ENCODE data around the gene TEX2. TPM values are rescaled to one million over a fixed set of nuclear protein-coding genes. Genes with fewer than 3 reads are reported as not detected.

TEX2 gene
- total RNA-seq, 1 experiment from 2014 or later = 27.9 TPM

DNA sequence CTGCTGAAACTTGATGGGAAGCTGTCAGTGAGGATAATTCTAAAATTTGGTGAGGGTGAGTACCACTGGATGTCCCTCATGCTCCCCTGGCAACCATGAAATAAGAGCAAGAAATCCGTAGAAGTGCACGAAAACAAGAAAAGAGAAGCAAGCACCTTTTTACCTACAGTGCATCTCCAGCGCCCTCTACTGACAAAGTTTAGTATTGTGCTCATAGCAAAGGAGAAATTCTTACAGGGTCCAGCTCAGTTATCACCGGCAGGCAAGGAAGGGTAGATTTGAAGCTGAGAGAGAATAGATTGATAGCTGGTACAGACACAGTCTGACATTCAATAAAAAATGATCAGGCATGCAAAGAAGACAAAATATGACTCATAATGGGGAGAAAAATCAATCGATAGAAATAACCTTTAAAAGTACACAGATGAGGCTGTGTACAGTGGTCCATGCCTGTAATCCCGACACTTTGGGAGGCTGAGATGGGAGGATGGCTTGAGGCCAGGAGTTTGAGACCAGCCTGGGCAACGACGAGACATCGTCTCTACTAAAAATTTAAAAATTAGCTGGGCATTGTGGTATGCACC, 28.3 kb upstream of the TEX2 start:
- H3K4me3 ChIP-seq = no peak overlapping the region
- H3K4me1 ChIP-seq (replicated peaks; ENCODE audit: insufficient read depth) = no peaks in the 10 kb centered on the region
- no peak overlapping the region for H3K27ac ChIP-seq
- H3K9me2 ChIP-seq (ENCODE audit: insufficient read depth) = no peaks in the 10 kb centered on the region
- intact Hi-C loops (cut with micrococcal nuclease; ENCODE audit: unreplicated experiment) = no loop called here
- H3K9me3 ChIP-seq (ENCODE audit: insufficient read depth, low read depth) = peaks cover 6% of the 10 kb centered on the region; the same call in 1 of the 2 replicates
- no peaks in the 10 kb centered on the region for H3F3A ChIP-seq (ENCODE audit: insufficient read depth, low read depth)
- ChIA-PET POLR2A (ENCODE audit: unreplicated experiment) (no interaction called here), CTCF (interaction anchor here (0.6 to 1.5 kb wide), 3 partner anchors 143 to 261 kb away, joined by 3 to 5 read pairs (median 4); no protein-coding TSS in a partner anchor)
- BruUV-seq (replicated peaks) = no TSS peak
- peak in 1 of 2 experiments; percentile 6 for DNase-seq
- no peaks in the 10 kb centered on the region for H3K27me3 ChIP-seq (ENCODE audit: insufficient read depth, low read depth)
- TF ChIP-seq, protein P1, sequence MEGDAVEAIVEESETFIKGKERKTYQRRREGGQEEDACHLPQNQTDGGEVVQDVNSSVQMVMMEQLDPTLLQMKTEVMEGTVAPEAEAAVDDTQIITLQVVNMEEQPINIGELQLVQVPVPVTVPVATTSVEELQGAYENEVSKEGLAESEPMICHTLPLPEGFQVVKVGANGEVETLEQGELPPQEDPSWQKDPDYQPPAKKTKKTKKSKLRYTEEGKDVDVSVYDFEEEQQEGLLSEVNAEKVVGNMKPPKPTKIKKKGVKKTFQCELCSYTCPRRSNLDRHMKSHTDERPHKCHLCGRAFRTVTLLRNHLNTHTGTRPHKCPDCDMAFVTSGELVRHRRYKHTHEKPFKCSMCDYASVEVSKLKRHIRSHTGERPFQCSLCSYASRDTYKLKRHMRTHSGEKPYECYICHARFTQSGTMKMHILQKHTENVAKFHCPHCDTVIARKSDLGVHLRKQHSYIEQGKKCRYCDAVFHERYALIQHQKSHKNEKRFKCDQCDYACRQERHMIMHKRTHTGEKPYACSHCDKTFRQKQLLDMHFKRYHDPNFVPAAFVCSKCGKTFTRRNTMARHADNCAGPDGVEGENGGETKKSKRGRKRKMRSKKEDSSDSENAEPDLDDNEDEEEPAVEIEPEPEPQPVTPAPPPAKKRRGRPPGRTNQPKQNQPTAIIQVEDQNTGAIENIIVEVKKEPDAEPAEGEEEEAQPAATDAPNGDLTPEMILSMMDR (conservative IDR thresholded peaks at IDR 0.05) = peak; percentile 71
- no peak for TF ChIP-seq EZH2 (IDR thresholded peaks at IDR 0.05; ENCODE audit: low read depth)
- H3K79me2 ChIP-seq (ENCODE audit: low read depth) = no peaks in the 10 kb centered on the region
- no peak overlapping the region for H3K4me2 ChIP-seq
- no peaks in the 10 kb centered on the region for H4K20me1 ChIP-seq (ENCODE audit: insufficient read depth)
- H3K36me3 ChIP-seq (ENCODE audit: low read depth) = no peaks in the 10 kb centered on the region
- H2AFZ ChIP-seq = no peak overlapping the region

DNA sequence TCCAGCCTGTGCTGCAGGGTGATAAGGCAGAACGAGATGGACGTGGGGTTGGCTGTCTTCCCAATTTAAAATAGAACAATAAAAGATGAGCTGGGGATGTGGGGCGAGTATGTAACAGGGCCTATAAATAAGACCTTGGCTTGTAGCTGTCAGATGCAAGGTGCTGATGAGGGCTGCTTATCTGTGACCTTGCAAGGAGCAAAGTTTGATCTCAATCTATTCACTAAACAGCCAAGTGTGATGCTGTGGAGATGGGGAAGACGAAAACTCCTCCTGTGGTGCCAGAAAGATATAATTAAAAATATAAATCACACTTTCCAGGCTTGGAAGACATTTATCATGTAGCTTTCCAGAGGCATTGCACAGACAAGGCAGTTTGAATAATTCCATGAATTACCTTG, 26.7 kb upstream of the TEX2 start:
- no peak overlapping the region for H3K4me2 ChIP-seq
- no peaks in the 10 kb centered on the region for H4K20me1 ChIP-seq (ENCODE audit: insufficient read depth)
- H3K36me3 ChIP-seq (ENCODE audit: low read depth) = no peaks in the 10 kb centered on the region
- H3K4me1 ChIP-seq (replicated peaks; ENCODE audit: insufficient read depth) = no peaks in the 10 kb centered on the region
- DNase-seq = no peak
- peaks cover 6% of the 10 kb centered on the region; the same call in 1 of the 2 replicates for H3K9me3 ChIP-seq (ENCODE audit: insufficient read depth, low read depth)
- no peaks in the 10 kb centered on the region for H3K27me3 ChIP-seq (ENCODE audit: insufficient read depth, low read depth)
- intact Hi-C loops (cut with micrococcal nuclease; ENCODE audit: unreplicated experiment) = no loop called here
- H3K4me3 ChIP-seq = no peak overlapping the region
- H3K79me2 ChIP-seq (ENCODE audit: low read depth) = no peaks in the 10 kb centered on the region
- no TSS peak for BruUV-seq (replicated peaks)
- no peaks in the 10 kb centered on the region for H3K9me2 ChIP-seq (ENCODE audit: insufficient read depth)
- POLR2A ChIA-PET (ENCODE audit: unreplicated experiment) = no interaction called here
- H3K27ac ChIP-seq = no peak overlapping the region
- no peak overlapping the region for H2AFZ ChIP-seq
- no peaks in the 10 kb centered on the region for H3F3A ChIP-seq (ENCODE audit: insufficient read depth, low read depth)
- TF ChIP-seq, protein P1 (conservative IDR thresholded peaks at IDR 0.05) = no peak
- no peak for TF ChIP-seq EZH2 (IDR thresholded peaks at IDR 0.05; ENCODE audit: low read depth)
- CTCF ChIA-PET = interaction anchor here (0.9 to 1.1 kb wide), 3 partner anchors 117 to 236 kb away, joined by 3 to 6 read pairs (median 4); no protein-coding TSS in a partner anchor

DNA sequence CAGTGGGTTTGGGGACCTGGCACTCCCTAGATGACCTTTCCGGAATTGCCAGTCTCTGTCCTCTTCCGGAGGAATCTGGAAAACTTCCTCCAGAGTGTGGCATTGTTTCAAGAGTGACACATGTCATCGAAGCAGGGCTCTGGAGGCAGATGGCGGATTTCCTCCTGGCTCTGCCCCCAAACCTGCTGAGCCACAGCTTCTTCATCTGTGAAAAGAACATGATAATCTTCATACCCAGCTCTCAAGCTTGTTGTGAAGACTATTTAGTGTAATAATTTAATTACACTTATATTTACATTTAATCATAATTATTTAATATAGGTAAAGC, 19.7 kb upstream of the TEX2 start:
- no peaks in the 10 kb centered on the region for H3K9me3 ChIP-seq (ENCODE audit: insufficient read depth, low read depth)
- no peaks in the 10 kb centered on the region for H3K36me3 ChIP-seq (ENCODE audit: low read depth)
- H3K27me3 ChIP-seq (ENCODE audit: insufficient read depth, low read depth) = no peaks in the 10 kb centered on the region
- ChIA-PET CTCF (no interaction called here), POLR2A (ENCODE audit: unreplicated experiment) (no interaction called here)
- TF ChIP-seq EZH2 (IDR thresholded peaks at IDR 0.05; ENCODE audit: low read depth) = no peak
- TF ChIP-seq, protein P1 (conservative IDR thresholded peaks at IDR 0.05) = no peak
- H3K27ac ChIP-seq = no peak overlapping the region
- no TSS peak for BruUV-seq (replicated peaks)
- no peaks in the 10 kb centered on the region for H3K9me2 ChIP-seq (ENCODE audit: insufficient read depth)
- no peaks in the 10 kb centered on the region for H3F3A ChIP-seq (ENCODE audit: insufficient read depth, low read depth)
- H3K4me2 ChIP-seq = no peak overlapping the region
- no peak overlapping the region for H3K4me3 ChIP-seq
- H2AFZ ChIP-seq = no peak overlapping the region
- H3K79me2 ChIP-seq (ENCODE audit: low read depth) = no peaks in the 10 kb centered on the region
- intact Hi-C loops (cut with micrococcal nuclease; ENCODE audit: unreplicated experiment) = loop anchor here (1.0 to 5.0 kb wide), 5 partner anchors 80 to 364 kb away; partner anchors contain the start of gene GH1
- no peaks in the 10 kb centered on the region for H4K20me1 ChIP-seq (ENCODE audit: insufficient read depth)
- no peak for DNase-seq
- H3K4me1 ChIP-seq (replicated peaks; ENCODE audit: insufficient read depth) = peaks cover 6% of the 10 kb centered on the region; the same call in 1 of the 2 replicates

Data from PC-9 (cell line).